Measurements from ENCODE around the gene TMEM42.

TMEM42 gene

DNA sequence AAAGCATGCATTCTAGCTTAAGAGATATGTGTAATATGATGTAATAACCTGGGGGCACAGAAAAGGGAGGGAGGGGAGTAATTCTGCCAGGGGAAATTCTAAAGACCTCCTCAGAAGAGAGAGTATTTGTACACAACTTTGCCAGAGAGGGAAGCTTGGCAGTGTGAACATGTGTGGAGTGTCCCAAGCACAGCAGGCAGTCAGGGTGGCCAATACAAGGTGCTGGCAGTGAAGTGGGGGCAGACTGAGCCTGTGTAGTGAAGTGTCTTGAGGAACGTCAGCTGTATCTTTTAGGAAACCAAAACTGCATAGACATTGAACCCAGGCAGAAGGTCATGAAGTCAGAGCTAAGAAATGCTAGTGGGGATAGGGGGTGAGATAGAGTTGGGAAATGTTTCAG, 29.7 kb upstream of the TMEM42 start:
- Histone ChIP-seq H3K9me3 (no peaks in the 10 kb centered on the region), H3K4me1 (no peaks in the 10 kb centered on the region), H3K27me3 (no peaks in the 10 kb centered on the region), H3K4me3 (ENCODE audit: low read depth, low read length) (no peak overlapping the region), H3K36me3 (peaks cover 3% of the 10 kb centered on the region; the same call in 1 of the 2 replicates)
- DNase-seq, result no peak
- TF ChIP-seq, protein P1, sequence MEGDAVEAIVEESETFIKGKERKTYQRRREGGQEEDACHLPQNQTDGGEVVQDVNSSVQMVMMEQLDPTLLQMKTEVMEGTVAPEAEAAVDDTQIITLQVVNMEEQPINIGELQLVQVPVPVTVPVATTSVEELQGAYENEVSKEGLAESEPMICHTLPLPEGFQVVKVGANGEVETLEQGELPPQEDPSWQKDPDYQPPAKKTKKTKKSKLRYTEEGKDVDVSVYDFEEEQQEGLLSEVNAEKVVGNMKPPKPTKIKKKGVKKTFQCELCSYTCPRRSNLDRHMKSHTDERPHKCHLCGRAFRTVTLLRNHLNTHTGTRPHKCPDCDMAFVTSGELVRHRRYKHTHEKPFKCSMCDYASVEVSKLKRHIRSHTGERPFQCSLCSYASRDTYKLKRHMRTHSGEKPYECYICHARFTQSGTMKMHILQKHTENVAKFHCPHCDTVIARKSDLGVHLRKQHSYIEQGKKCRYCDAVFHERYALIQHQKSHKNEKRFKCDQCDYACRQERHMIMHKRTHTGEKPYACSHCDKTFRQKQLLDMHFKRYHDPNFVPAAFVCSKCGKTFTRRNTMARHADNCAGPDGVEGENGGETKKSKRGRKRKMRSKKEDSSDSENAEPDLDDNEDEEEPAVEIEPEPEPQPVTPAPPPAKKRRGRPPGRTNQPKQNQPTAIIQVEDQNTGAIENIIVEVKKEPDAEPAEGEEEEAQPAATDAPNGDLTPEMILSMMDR (IDR thresholded peaks at IDR 0.05; ENCODE audit: low read depth, low read length), result no peak

DNA sequence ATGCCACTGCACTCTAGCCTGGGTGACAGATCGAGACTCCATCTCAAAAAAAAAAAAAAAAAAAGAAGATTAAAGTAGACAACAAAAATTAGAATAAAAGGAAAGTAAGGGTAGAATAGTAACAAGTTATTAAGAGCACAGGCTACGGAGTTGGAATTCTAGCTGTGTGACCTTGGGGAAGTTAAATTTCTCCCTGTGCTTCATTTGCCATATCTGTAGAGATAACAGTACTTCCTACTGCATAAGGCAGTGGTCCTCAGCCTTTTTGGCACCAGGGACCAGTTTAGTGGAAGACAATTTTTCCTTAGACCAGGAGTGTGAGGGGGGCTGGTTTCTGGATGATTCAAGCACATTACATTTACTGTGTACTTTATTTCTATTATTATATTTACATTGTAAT, 28.7 kb upstream of the TMEM42 start:
- peaks cover 3% of the 10 kb centered on the region; the same call in 1 of the 2 replicates for H3K36me3 ChIP-seq
- no peaks in the 10 kb centered on the region for H3K27me3 ChIP-seq
- no peaks in the 10 kb centered on the region for H3K9me3 ChIP-seq
- H3K4me3 ChIP-seq (ENCODE audit: low read depth, low read length), result no peak overlapping the region
- DNase-seq, result no peak
- H3K4me1 ChIP-seq, result no peaks in the 10 kb centered on the region
- TF ChIP-seq, protein P1 (IDR thresholded peaks at IDR 0.05; ENCODE audit: low read depth, low read length), result no peak

DNA sequence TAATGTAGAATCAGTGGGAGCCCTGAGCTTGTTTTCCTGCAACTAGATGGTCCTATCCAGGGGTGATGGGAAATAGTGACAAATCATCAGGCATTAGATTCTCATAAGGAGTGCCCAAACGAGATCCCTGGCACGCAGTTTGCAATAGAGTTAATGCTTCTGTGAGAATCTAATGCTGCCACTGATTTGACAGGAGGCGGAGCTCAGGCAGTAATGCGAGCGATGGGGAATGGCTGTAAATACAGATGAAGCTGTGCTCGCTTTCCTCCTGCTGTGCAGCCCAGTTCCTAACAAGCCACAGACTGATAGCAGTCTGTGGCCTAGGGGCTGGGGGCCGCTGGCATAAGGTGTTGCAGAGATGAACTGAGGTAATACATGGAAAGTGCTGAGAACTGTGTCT, 28.3 kb upstream of the TMEM42 start:
- peaks cover under 1% of the 10 kb centered on the region; the same call in 1 of the 2 replicates for H3K36me3 ChIP-seq
- DNase-seq, result no peak
- H3K27me3 ChIP-seq, result no peaks in the 10 kb centered on the region
- no peaks in the 10 kb centered on the region for H3K9me3 ChIP-seq
- no peaks in the 10 kb centered on the region for H3K4me1 ChIP-seq
- no peak overlapping the region for H3K4me3 ChIP-seq (ENCODE audit: low read depth, low read length)
- TF ChIP-seq, protein P1 (IDR thresholded peaks at IDR 0.05; ENCODE audit: low read depth, low read length), result no peak

GRCh38 chr3:44835684-44836083, 26.0 kb upstream of the TMEM42 start:
- DNase-seq, result no peak
- H3K9me3 ChIP-seq, result no peaks in the 10 kb centered on the region
- H3K27me3 ChIP-seq, result no peaks in the 10 kb centered on the region
- H3K36me3 ChIP-seq, result 0 out of 2 replicates have a peak, but pooled peaks cover 2% of the 10 kb centered on the region
- H3K4me1 ChIP-seq, result no peaks in the 10 kb centered on the region
- no peak overlapping the region for H3K4me3 ChIP-seq (ENCODE audit: low read depth, low read length)
- TF ChIP-seq, protein P1 (IDR thresholded peaks at IDR 0.05; ENCODE audit: low read depth, low read length), result no peak

DNA sequence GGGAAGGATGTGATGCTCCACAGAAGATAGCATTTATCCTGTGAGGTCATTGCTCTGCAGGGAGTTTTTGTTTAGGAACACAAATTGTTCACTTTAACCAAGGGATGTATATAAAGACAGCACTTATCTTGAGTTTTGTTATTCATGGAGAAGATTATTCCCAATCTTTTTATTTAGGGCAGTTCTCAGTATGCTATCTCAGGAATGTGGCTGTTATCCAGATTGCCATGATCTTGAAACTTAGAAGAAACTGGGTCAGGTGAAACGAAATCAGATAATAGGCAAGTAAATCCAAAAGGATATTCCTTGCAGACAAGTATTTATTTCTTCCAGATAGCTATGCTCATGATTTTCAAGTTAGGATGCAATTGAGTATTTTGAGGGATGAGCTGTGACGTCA, 19.3 kb upstream of the TMEM42 start:
- no peak for DNase-seq
- no peaks in the 10 kb centered on the region for H3K9me3 ChIP-seq
- H3K36me3 ChIP-seq, result peaks cover 6% of the 10 kb centered on the region
- no peaks in the 10 kb centered on the region for H3K4me1 ChIP-seq
- no peaks in the 10 kb centered on the region for H3K27me3 ChIP-seq
- no peak overlapping the region for H3K4me3 ChIP-seq (ENCODE audit: low read depth, low read length)
- TF ChIP-seq, protein P1 (IDR thresholded peaks at IDR 0.05; ENCODE audit: low read depth, low read length), result no peak

- Histone ChIP-seq H3K4me3 (ENCODE audit: low read depth, low read length) (no peak overlapping the region), H3K36me3 (peaks cover 4% of the 10 kb centered on the region)
Observed at GRCh38 chr3:44845528-44846520, 15.9 kb upstream of the TMEM42 start.

More at GRCh38 chr3:44845528-44846520, 15.9 kb upstream of the TMEM42 start:
- no peaks in the 10 kb centered on the region for H3K9me3 ChIP-seq
- H3K27me3 ChIP-seq, result no peaks in the 10 kb centered on the region
- H3K4me1 ChIP-seq, result no peaks in the 10 kb centered on the region
- DNase-seq, result no peak
- TF ChIP-seq, protein P1 (IDR thresholded peaks at IDR 0.05; ENCODE audit: low read depth, low read length), result no peak

Measured in BE2C (cell line).